Liver (tissue), 9 donors: ENCODE measurements around the gene RNF144B. TPM values are rescaled to one million over a fixed set of nuclear protein-coding genes. Genes with fewer than 3 reads are reported as not detected.

Experiments used
- DNase-seq: peaks from one replicate; pipeline ENCODE4 v3.0.0-alpha.2; 2017; ENCODE audit warnings: low spot score
- H3K27ac ChIP-seq, 2 donors: one replicate each; pipeline ENCODE4 v1.7.0; 2013; ENCODE audit warnings: inconsistent platforms in 2 of 2, low read length in 2 of 2, control low read depth in 1 of 2, low read depth in 1 of 2, mild to moderate bottlenecking in 1 of 2
- H3K27me3 ChIP-seq, 4 donors: one replicate each; pipeline versions ENCODE4 v1.6.1 to v1.7.0; 2013; ENCODE audit warnings: low read length in 3 of 4, inconsistent platforms in 1 of 4, mild to moderate bottlenecking in 1 of 4, moderate library complexity in 1 of 4; ENCODE audit not compliant: control insufficient read depth in 4 of 4, insufficient read depth in 4 of 4
- H3K36me3 ChIP-seq, 4 donors: one replicate each; pipeline versions ENCODE4 v1.6.1 to v1.7.0; 2013; ENCODE audit warnings: low read length in 3 of 4, mild to moderate bottlenecking in 3 of 4, low read depth in 1 of 4, moderate library complexity in 1 of 4; ENCODE audit not compliant: control insufficient read depth in 4 of 4, insufficient read depth in 3 of 4
- H3K4me1 ChIP-seq, 4 donors: one replicate each; pipeline versions ENCODE4 v1.6.1 to v1.7.0; 2013; ENCODE audit warnings: low read length in 3 of 4, mild to moderate bottlenecking in 3 of 4, moderate library complexity in 1 of 4; ENCODE audit not compliant: control insufficient read depth in 4 of 4, insufficient read depth in 4 of 4
- H3K4me3 ChIP-seq, 3 donors: one replicate each; pipeline versions ENCODE4 v1.6.1 to v1.7.0; 2013; ENCODE audit warnings: low read length in 3 of 3, control low read depth in 1 of 3, low read depth in 1 of 3, mild to moderate bottlenecking in 1 of 3
- H3K9ac ChIP-seq, 2 donors: one replicate each; pipeline ENCODE4 v1.7.0; 2013; ENCODE audit warnings: low read length in 2 of 2, mild to moderate bottlenecking in 2 of 2, moderate library complexity in 2 of 2, control low read depth in 1 of 2, low read depth in 1 of 2
- H3K9me3 ChIP-seq, 4 donors: one replicate each; pipeline versions ENCODE4 v1.6.1 to v1.7.0; 2013; ENCODE audit warnings: low read length in 3 of 4; ENCODE audit not compliant: control insufficient read depth in 4 of 4
- CTCF ChIP-seq: fragments of 150-350 bp; IDR thresholded peaks from 2 replicates; pipeline ENCODE4 v1.5.1; 2017; ENCODE audit warnings: improper control_type of control experiment, low read depth, low read length; ENCODE audit not compliant: missing input control
- EGR1 ChIP-seq, 2 donors: IDR thresholded peaks; 2 replicates each; pipeline ENCODE4 v1.6.1; 2016 to 2018; ENCODE audit warnings: antibody characterized with exemption in 2 of 2, low read depth in 2 of 2
- FOXA1 ChIP-seq: IDR thresholded peaks from 2 replicates; pipeline ENCODE4 v1.6.1; 2016; ENCODE audit warnings: antibody characterized with exemption
- FOXA2 ChIP-seq: IDR thresholded peaks from 2 replicates; pipeline ENCODE4 v1.6.1; 2016; ENCODE audit warnings: antibody characterized with exemption
- GABPA ChIP-seq, 2 donors: IDR thresholded peaks in 1 of 2; conservative IDR thresholded peaks in 1 of 2; 2 replicates each; pipeline ENCODE4 v1.6.1; 2016; ENCODE audit warnings: antibody characterized with exemption in 2 of 2, mild to moderate bottlenecking in 1 of 2, moderate library complexity in 1 of 2
- HNF4A ChIP-seq, 2 donors: conservative IDR thresholded peaks; 2 replicates each; pipeline ENCODE4 v1.6.1; 2016; ENCODE audit warnings: antibody characterized with exemption in 2 of 2, mild to moderate bottlenecking in 2 of 2
- HNF4G ChIP-seq: IDR thresholded peaks from 2 replicates; pipeline ENCODE4 v1.6.1; 2016; ENCODE audit warnings: antibody characterized with exemption
- JUND ChIP-seq, 2 donors: IDR thresholded peaks; 2 replicates each; pipeline ENCODE4 v1.6.1; 2016; ENCODE audit warnings: antibody characterized with exemption in 2 of 2
- MAX ChIP-seq: IDR thresholded peaks from 2 replicates; pipeline ENCODE4 v1.6.1; 2016; ENCODE audit warnings: antibody characterized with exemption
- NR2F2 ChIP-seq: IDR thresholded peaks from 2 replicates; pipeline ENCODE4 v1.6.1; 2016; ENCODE audit warnings: antibody characterized with exemption
- RAD21 ChIP-seq, 2 donors: IDR thresholded peaks; 2 replicates each; pipeline ENCODE4 v1.6.1; 2016; ENCODE audit warnings: antibody characterized with exemption in 2 of 2, mild to moderate bottlenecking in 2 of 2
- RXRA ChIP-seq, 2 donors: IDR thresholded peaks; 2 replicates each; pipeline ENCODE4 v1.6.1; 2017 to 2018; ENCODE audit warnings: antibody characterized with exemption in 2 of 2, mild to moderate bottlenecking in 1 of 2
- SP1 ChIP-seq: IDR thresholded peaks from 2 replicates; pipeline ENCODE4 v1.6.1; 2018; ENCODE audit warnings: antibody characterized with exemption, mild to moderate bottlenecking
- TAF1 ChIP-seq: conservative IDR thresholded peaks from 2 replicates; pipeline ENCODE4 v1.6.1; 2016; ENCODE audit warnings: antibody characterized with exemption, mild to moderate bottlenecking
- YY1 ChIP-seq: IDR thresholded peaks from 2 replicates; pipeline ENCODE4 v1.6.1; 2016; ENCODE audit warnings: antibody characterized with exemption, mild to moderate bottlenecking
- ZBTB33 ChIP-seq: IDR thresholded peaks from 2 replicates; pipeline ENCODE4 v1.6.1; 2016; ENCODE audit warnings: antibody characterized with exemption
- WGBS: extraction: QIAGEN DNeasy Blood & Tissue Kit; methylation state at CpG from one replicate; pipeline ENCODE4 v1.1.7; 2013; 5-methylcytosine and 5-hydroxymethylcytosine counted together
- polyA plus RNA-seq, 2 donors: library from polyadenylated mRNA; stranded (reverse) in 1 of 2; unstranded in 1 of 2; fragments of 200-250 nt in 1 of 2; fragments of >200 nt in 1 of 2; fragmentation: Nextera tagmentation in 1 of 2; extraction: Ambion mirVana in 1 of 2; gene quantifications; one replicate each; pipeline versions ENCODE4 v1.2.1 to v1.2.3, GENCODE V29; 2013 to 2015
- total RNA-seq, 2 donors: library from RNA; depleted of rRNA; stranded (reverse); fragments of >200 nt; gene quantifications; one replicate each; pipeline ENCODE4 v1.2.3, GENCODE V29; 2014
- TF ChIP-seq, protein P1 (sequence below): IDR thresholded peaks from 2 replicates; pipeline ENCODE4 v1.6.1; 2016; ENCODE audit warnings: antibody characterized with exemption, mild to moderate bottlenecking
- TF ChIP-seq, protein P2 (sequence below): IDR thresholded peaks from 2 replicates; pipeline ENCODE4 v1.6.1; 2016; ENCODE audit warnings: antibody characterized with exemption
- donor health status: healthy.
- donor health status: healthy.
- donor health status: healthy.
- donor health status: healthy.
- donor health status: healthy.

RNF144B gene
- total and polyA plus RNA-seq, 4 donors: 3.0 to 15.1 (median 7.6) TPM

DNA sequence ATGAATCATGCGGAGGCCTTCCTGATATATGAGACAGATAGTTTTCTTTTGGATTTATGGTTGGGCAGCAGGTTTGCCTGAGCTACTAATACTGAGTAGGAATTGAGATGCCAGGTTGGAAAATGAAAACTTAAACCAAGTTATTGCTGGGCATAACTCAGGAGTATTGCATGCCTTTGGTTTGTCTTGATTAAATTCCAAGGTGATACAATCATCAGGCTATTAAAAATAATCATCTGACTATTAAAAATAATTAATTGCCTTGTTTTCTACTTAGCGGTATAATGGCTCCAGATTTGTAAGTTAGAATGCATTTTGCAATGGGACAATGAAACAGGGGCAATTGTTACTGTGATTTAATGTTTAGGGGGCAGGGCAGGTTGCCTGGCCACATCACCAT is 15.5 kb upstream of the RNF144B start:
- no peaks in the 10 kb centered on the region for H3K27me3 ChIP-seq
- WGBS: 94% methylated on average over 2 of the region's 2 CpGs

GRCh38 chr6:18380158-18380836 is 6.9 kb upstream of the RNF144B start:
- peaks cover 0 to 6% (median 0%) of the 10 kb centered on the region in 4 donors for H3K4me1 ChIP-seq
- H3K9ac ChIP-seq: no peak overlapping the region
- TF ChIP-seq JUND (IDR thresholded peaks at IDR 0.05): no peak
- no peak for TF ChIP-seq YY1
- TF ChIP-seq SP1: no peak
- TF ChIP-seq HNF4A (conservative IDR thresholded peaks at IDR 0.05): no peak
- no peak for TF ChIP-seq EGR1 (IDR thresholded peaks at IDR 0.05; ENCODE audit: low read depth in 2 of 2)
- no peak for TF ChIP-seq MAX
- no peak for TF ChIP-seq ZBTB33
- TF ChIP-seq RXRA (IDR thresholded peaks at IDR 0.05): no peak
- no peak for TF ChIP-seq RAD21 (IDR thresholded peaks at IDR 0.05)
- no peak for TF ChIP-seq HNF4G
- no peak for TF ChIP-seq GABPA (IDR thresholded peaks at IDR 0.05 in 1 of 2, conservative IDR thresholded peaks at IDR 0.05 in 1 of 2)
- TF ChIP-seq FOXA2: no peak
- TF ChIP-seq NR2F2: no peak
- TF ChIP-seq FOXA1: no peak
- TF ChIP-seq, protein P1, sequence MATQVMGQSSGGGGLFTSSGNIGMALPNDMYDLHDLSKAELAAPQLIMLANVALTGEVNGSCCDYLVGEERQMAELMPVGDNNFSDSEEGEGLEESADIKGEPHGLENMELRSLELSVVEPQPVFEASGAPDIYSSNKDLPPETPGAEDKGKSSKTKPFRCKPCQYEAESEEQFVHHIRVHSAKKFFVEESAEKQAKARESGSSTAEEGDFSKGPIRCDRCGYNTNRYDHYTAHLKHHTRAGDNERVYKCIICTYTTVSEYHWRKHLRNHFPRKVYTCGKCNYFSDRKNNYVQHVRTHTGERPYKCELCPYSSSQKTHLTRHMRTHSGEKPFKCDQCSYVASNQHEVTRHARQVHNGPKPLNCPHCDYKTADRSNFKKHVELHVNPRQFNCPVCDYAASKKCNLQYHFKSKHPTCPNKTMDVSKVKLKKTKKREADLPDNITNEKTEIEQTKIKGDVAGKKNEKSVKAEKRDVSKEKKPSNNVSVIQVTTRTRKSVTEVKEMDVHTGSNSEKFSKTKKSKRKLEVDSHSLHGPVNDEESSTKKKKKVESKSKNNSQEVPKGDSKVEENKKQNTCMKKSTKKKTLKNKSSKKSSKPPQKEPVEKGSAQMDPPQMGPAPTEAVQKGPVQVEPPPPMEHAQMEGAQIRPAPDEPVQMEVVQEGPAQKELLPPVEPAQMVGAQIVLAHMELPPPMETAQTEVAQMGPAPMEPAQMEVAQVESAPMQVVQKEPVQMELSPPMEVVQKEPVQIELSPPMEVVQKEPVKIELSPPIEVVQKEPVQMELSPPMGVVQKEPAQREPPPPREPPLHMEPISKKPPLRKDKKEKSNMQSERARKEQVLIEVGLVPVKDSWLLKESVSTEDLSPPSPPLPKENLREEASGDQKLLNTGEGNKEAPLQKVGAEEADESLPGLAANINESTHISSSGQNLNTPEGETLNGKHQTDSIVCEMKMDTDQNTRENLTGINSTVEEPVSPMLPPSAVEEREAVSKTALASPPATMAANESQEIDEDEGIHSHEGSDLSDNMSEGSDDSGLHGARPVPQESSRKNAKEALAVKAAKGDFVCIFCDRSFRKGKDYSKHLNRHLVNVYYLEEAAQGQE: no peak
- TF ChIP-seq TAF1: no peak
- TF ChIP-seq, protein P2, sequence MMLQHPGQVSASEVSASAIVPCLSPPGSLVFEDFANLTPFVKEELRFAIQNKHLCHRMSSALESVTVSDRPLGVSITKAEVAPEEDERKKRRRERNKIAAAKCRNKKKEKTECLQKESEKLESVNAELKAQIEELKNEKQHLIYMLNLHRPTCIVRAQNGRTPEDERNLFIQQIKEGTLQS: no peak
- TF ChIP-seq CTCF: no peak
- H3K27ac ChIP-seq: no peak overlapping the region
- H3K27me3 ChIP-seq: no peaks in the 10 kb centered on the region
- 88% methylated on average over 4 of the region's 4 CpGs for WGBS
- DNase-seq: no peak
- H3K4me3 ChIP-seq: no peak overlapping the region
- no peaks in the 10 kb centered on the region for H3K9me3 ChIP-seq
- no peaks in the 10 kb centered on the region for H3K36me3 ChIP-seq

More for the DNA sequence above, 15.5 kb upstream of the RNF144B start:
- no peaks in the 10 kb centered on the region for H3K9me3 ChIP-seq
- TF ChIP-seq NR2F2 (no peak), RAD21 (IDR thresholded peaks at IDR 0.05) (no peak), GABPA (IDR thresholded peaks at IDR 0.05 in 1 of 2, conservative IDR thresholded peaks at IDR 0.05 in 1 of 2) (no peak), JUND (IDR thresholded peaks at IDR 0.05) (no peak), FOXA1 (no peak), HNF4G (no peak), HNF4A (conservative IDR thresholded peaks at IDR 0.05) (no peak), EGR1 (IDR thresholded peaks at IDR 0.05; ENCODE audit: low read depth in 2 of 2) (no peak)
- H3K4me1 ChIP-seq: no peaks in the 10 kb centered on the region
- H3K4me3 ChIP-seq: no peak overlapping the region
- no peak overlapping the region for H3K27ac ChIP-seq
- no peak overlapping the region for H3K9ac ChIP-seq
- H3K36me3 ChIP-seq: no peaks in the 10 kb centered on the region
- no peak for DNase-seq
